HT1080 (cell line): ENCODE data around the gene TANGO2. TPM values are rescaled to one million over a fixed set of nuclear protein-coding genes. Genes with fewer than 3 reads are reported as not detected.
A peak's percentile ranks its signal among the peaks of the same experiment; 100 is the strongest.

Experiments used
- DNase-seq: peaks from one replicate; pipeline ENCODE4 v3.0.0-alpha.2; 2015; ENCODE audit warnings: low read depth
- polyA plus RNA-seq, 2 experiments: library from polyadenylated mRNA; depleted of rRNA; stranded (reverse); fragments of >200 nt; gene quantifications; 2 replicates each; pipeline ENCODE4 v1.2.3, GENCODE V29; 2015
- total RNA-seq: library from RNA; depleted of rRNA; stranded (reverse); fragments of >200 nt; shearing (Covaris generic); gene quantifications from 2 replicates; pipeline ENCODE4 v1.2.3, GENCODE V29; 2014; rRNA removed

Gene TANGO2
- 17.2 and 18.8 TPM in 2 replicates for total RNA-seq
- 13.9 and 17.9 TPM in 2 replicates for polyA plus RNA-seq (2015; cell fraction: cytosol; rRNA removed)
- polyA plus RNA-seq (2015; cell fraction: nucleus; rRNA removed) = 19.0 and 23.6 TPM in 2 replicates

- DNase-seq = peak; percentile 84
Observed at GRCh38 chr22:20020533-20021195, at the start of gene TANGO2. Gene TANGO2, plus strand, starts transcription at chr22:20021110. Its CDS starts 15,689 bp downstream, at chr22:20036799.

GRCh38 chr22:19971276-19972124, 49.4 kb upstream of the TANGO2 start:
- no peak for DNase-seq

DNA sequence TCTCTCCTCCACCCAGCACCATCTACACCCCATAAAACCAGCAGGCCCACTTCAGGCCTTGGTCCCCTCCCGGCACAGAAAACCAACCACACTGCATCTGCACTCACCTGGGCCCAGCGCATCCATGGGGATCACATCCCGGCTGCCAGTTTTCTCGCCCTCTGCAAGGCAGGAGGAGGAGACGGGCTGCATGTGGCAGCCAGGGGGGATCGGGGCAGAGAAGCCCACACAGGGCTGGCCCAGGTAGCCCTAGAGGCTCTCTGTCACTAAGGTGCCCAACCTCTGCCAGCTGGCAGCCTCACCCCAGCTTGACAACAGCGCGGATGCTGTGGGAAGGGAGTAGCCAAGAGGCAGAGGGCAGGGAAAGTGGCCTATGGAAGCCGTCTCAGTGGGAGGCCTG, 48.7 kb upstream of the TANGO2 start:
- DNase-seq = no peak

DNA sequence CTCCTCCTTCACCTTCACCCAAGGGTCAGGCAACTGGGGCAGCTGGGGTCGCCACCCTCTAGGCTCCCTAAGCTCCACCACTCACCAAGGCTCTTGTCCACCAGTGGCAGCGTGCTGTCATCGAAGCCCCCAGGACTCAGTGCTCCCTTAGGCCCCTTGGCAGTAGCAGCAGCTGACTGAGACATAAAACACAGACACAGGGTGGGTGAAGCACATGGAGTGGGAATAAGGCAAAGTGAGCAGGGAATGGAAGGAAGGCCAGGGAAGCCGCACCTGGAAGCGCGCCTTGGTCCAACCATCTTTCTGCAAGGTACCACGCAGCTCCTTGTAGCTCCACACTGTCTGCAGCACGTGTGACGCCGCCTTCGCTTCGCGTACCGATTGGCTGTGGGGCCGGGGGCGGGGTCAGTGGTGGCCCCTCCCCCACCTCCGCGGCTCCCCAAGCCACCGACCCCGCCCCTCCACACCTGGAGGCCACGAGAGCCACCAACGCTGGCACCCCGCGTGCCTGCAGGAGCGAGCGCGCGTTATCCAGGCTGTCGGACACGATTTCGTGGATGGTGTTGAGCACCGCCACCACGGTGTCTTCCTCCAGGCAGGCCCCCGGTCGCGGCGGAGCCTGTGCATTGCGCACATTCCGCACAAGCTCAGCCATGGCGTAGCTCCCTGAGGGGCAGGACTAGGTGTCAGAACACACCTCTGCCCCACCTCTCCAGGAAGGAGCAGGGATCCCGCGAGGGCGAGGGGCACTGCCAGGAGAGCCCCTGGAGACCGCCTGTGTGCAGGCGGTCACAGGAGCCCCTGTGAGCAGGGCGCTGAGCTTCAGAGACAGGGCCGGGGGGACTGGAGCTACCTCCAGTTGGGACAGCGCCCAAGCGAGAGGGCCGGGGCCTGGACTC, 48.0 kb upstream of the TANGO2 start:
- DNase-seq = no peak

GRCh38 chr22:19973551-19974267, 47.2 kb upstream of the TANGO2 start:
- DNase-seq = no peak

DNA sequence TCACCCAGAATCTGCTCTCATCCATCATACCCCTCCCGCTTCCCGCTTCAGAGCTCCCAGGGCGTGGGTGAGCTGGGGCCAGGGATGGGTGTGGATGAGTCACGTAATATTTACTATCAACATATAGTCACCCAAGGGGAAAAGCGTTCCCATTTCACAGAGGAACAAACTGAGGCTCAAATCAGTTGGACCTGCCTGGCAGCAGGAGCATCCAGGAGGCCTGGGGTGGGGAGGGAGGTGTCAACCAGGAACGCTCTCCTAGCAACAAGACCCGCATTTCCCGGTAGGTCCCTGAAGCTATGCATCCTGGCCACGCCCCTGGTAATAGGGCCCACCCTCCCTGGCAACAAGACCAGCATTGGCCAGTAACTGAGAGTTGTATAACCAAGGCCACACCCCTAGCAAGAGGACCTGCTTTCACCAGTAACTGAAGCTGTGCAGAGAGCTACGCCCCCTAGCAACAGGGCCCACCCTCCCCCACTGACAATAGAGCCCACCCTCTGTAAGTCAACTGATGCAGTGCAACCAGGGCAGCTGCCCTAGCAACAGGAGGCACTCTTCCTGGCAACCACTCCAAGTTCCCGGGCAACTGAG, 46.5 kb upstream of the TANGO2 start:
- DNase-seq = peak; percentile 67

DNA sequence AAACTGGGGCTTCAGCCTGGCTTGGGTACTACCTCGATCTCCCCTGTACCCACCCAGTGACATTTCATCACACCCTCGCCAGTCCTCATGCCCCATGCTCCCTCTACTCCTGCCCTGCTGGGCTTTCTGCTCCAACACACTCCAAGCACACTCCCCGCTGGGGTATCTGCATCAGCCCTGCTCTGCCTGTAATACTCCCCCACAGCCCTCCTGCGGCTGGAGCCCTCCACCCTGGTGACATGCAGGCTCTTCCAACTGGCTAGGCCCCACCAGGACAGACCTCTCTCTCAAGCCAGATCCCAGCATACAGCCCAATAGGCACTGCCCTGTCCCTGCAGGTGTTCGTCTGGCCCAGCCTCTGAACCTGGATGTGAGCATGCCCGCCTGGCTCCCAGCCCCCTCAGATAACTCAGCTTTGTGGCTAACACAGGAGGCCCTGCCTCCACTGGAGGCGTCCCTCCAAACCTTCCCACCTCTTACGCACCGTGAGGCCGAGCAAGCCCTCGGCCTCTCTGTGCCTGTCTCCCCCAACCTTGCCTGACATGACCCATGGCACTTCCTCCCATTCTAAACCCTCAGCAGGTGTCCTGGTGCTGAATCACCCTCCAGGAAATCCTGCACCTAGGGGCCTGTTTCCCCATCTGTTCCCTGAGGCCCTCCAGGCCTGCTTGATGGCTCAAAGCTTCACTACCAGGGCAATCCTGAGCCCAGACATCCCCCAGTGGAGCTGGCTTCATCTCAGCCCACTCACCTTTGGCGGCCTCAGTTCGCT, 45.8 kb upstream of the TANGO2 start:
- DNase-seq = peak; percentile 81

DNA sequence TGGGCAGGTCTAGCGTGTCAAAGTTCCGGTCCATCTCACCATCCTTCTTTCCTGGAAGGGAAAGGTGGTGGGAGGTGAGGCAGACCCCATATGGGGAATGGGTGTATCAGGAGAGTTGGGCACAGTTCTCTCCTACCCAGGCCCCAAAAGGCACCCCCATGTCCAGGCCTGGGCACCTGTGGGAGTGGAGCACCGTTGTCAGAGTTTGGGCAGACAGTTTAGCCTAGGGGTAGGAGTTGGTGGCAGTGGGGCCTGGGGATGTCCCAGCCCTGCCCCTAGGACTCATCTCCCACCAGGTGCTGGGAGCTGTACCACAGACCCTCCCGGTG, 45.2 kb upstream of the TANGO2 start:
- DNase-seq = no peak

- no peak for DNase-seq
Observed at GRCh38 chr22:19976671-19977070, 44.2 kb upstream of the TANGO2 start.

GRCh38 chr22:19977296-19978243, 43.3 kb upstream of the TANGO2 start:
- no peak for DNase-seq

GRCh38 chr22:19978748-19979147, 42.2 kb upstream of the TANGO2 start:
- DNase-seq = no peak

- DNase-seq = no peak
Observed at GRCh38 chr22:19979712-19980493, 41.0 kb upstream of the TANGO2 start.

DNA sequence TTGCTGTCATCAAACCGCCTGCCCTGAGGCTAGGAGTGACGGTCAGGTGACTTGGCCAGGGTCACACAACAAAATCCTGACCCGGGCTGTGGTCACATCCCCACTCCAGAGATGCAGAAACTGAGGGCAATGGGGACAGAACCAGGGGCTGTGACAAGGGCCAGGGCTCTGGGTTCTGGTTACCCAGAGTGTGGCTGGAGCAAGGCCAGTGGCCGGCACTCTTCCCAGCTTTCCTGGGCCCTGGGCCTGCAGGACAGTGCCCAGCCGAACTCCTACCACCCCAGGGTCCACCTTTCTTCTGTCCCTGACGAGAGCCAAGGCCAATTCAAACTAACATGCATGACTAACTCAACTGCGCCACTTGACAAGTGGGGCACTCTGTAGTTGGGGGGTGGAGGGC, 40.1 kb upstream of the TANGO2 start:
- DNase-seq = no peak

- no peak for DNase-seq
Observed at GRCh38 chr22:19981171-19981960, 39.5 kb upstream of the TANGO2 start.

DNA sequence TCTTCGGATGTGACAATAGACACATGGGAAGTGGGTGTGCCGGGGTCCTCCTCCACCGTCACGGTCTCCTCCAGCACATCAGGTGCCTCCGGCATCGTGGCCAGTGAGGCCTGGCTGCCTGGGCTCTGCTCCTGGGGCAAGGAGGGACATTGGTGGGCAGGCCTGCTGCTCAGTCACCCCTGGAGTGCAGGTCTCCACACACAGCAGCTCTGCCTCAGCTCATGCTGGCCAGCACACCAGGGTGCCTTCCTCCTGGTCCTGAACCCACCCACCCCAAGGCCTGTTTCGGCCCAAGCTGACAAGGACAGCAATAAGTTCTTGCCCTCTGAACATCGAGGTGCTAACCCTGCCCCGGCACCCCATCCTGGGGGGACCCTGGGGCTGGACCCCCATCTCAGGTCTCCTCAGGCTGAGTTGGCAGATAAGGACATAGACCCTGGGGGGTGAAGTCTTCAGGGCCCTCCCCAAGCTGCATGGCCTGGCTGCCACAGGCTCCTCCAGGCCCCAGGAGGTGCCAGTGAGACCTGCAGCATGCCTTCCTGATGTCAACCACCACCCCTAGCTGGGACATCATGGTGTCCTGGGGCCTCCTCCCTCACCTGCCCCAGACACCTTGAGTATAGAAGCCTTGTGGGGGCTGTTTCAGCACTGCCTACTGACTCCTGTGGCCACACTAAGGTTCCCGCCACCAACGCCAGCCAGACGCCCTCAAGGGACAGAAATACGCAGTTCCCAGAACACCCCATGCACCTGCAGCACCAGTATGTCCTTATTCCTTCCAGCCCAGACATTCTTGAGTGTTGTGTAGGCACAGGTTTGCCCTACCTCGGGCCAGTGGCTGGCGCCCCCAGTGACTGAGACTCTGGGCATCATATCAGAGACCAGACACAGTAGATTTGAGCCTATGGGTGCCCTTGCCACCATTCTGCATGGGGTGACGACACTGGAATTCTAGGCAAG, 38.7 kb upstream of the TANGO2 start:
- no peak for DNase-seq
